Stomach (tissue), 9 donors: Measurements from ENCODE around the gene SMAD2. TPM values are rescaled to one million over a fixed set of nuclear protein-coding genes. Genes with fewer than 3 reads are reported as not detected.
A peak's percentile ranks its signal among the peaks of the same experiment; 100 is the strongest.
"Not testable (repeated sequence)": the region's sequence is repeated elsewhere in the genome, so short reads cannot be mapped to it uniquely, and the experiment has no call there.

Experiments
- DNase-seq, 2 donors: peaks; one replicate each; pipeline versions ENCODE4 v3.0.0 to v3.0.0-alpha.2; 2013 to 2019
- H3K27ac ChIP-seq, 5 donors: fragments of 200-600 bp in 4 of 5; sonication (generic) in 4 of 5; one replicate each; pipeline ENCODE4 v1.5.1; 2013 to 2019; ENCODE audit warnings: mild to moderate bottlenecking in 1 of 5, moderate library complexity in 1 of 5
- H3K27me3 ChIP-seq, 3 donors: fragments of 200-600 bp; sonication (generic); one replicate each; pipeline ENCODE4 v1.5.1; 2017 to 2019; ENCODE audit warnings: mixed run types in 1 of 3
- H3K36me3 ChIP-seq, 4 donors: fragments of 200-600 bp; sonication (generic); 1 replicate in 3 of 4; 2 replicates in 1 of 4; pipeline ENCODE4 v1.5.1; 2016 to 2019
- H3K4me1 ChIP-seq, 4 donors: fragments of 200-600 bp; sonication (generic); one replicate each; pipeline ENCODE4 v1.5.1; 2016 to 2019
- H3K4me3 ChIP-seq, 4 donors: fragments of 200-600 bp; sonication (generic) in 3 of 4; one replicate each; pipeline ENCODE4 v1.5.1; 2016 to 2019; ENCODE audit warnings: mild to moderate bottlenecking in 1 of 4
- H3K9me3 ChIP-seq, 4 donors: fragments of 200-600 bp; sonication (generic); one replicate each; pipeline ENCODE4 v1.5.1; 2016 to 2019
- EP300 ChIP-seq: sonication (generic); formaldehyde crosslinking; IDR thresholded peaks from one replicate; pipeline ENCODE4 v1.6.1; 2017; ENCODE audit warnings: antibody characterized with exemption
- POLR2A ChIP-seq, 4 donors: fragments of 450-650 bp; IDR thresholded peaks; one replicate each; pipeline ENCODE4 v1.6.1; 2016; ENCODE audit warnings: antibody characterized with exemption in 4 of 4, control low read depth in 2 of 4, mild to moderate bottlenecking in 1 of 4, moderate library complexity in 1 of 4
- POLR2AphosphoS5 ChIP-seq, 3 donors: sonication (generic); formaldehyde crosslinking; IDR thresholded peaks; one replicate each; pipeline ENCODE4 v1.6.1; 2016; ENCODE audit warnings: antibody characterized with exemption in 3 of 3
- WGBS, 5 donors: extraction: QIAGEN DNeasy Blood & Tissue Kit in 3 of 5; methylation state at CpG; one replicate each; pipeline versions ENCODE4 v1.1.5 to v1.1.7; 2013 to 2018; 5-methylcytosine and 5-hydroxymethylcytosine counted together
- intact Hi-C: fragments of 100-400 bp; cut with DNase I; formaldehyde crosslinking; loops from one replicate; pipeline ENCODE4 v1.15.1; 2023; ENCODE audit warnings: low total_unique reads
- polyA plus RNA-seq, 3 donors: library from polyadenylated mRNA; stranded (reverse); fragments of 200-250 nt; gene quantifications; one replicate each; pipeline ENCODE4 v1.2.3, GENCODE V29; 2013
- total RNA-seq, 5 donors: library from RNA; depleted of rRNA; stranded (reverse); fragments of >200 nt; gene quantifications; one replicate each; pipeline versions ENCODE4 v1.1.0 to v1.2.3, GENCODE V29; 2014 to 2016
- TF ChIP-seq, protein P1 (sequence below), 7 experiments: fragments of 450-650 bp in 4 of 7; fragments of 200-600 bp in 3 of 7; sonication (generic) in 3 of 7; IDR thresholded peaks; one replicate each; pipeline ENCODE4 v1.5.1; 2016 to 2019; ENCODE audit warnings: antibody characterized with exemption in 7 of 7, control low read depth in 2 of 7, mild to moderate bottlenecking in 1 of 7
- donor health status: healthy with polysubstance abuse.
- donor health status: Bipolar disorder and iron deficiency.
- donor health status: healthy.

SMAD2 gene
- total and polyA plus RNA-seq, 8 donors, result 18.9 to 233 (median 46.3) TPM

DNA sequence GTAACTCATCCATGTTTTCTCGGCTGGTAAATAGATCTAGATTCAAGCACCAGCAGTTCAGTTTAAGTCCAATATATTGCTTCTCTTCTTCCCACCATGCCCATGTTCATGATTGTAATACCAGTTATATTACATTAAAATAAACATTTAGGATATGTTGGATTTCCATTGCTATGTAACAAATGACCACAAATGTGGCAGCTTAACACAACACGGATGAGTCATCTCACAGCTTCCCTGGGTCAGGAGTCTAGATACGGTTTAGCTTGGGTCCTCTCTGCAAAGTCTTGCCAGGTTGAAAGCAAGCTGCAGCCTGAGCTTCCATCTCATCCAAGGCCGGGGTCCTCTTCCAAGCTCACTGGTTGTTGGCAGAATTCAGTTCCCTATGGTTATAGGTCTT, 39.4 kb upstream of the SMAD2 start:
- Histone ChIP-seq H3K4me1 (peaks cover 0 to 18% (median 9%) of the 10 kb centered on the region in 4 donors), H3K36me3 (no peaks in the 10 kb centered on the region), H3K27ac (no peak overlapping the region), H3K27me3 (no peaks in the 10 kb centered on the region), H3K4me3 (no peak overlapping the region), H3K9me3 (no peaks in the 10 kb centered on the region)
- WGBS, 5 donors, result 83 to 87% (median 85%) methylated on average over 4 of the region's 4 CpGs
- DNase-seq, result no peak
- no peak for TF ChIP-seq POLR2A (IDR thresholded peaks at IDR 0.05)
- TF ChIP-seq EP300, result no peak
- TF ChIP-seq POLR2AphosphoS5 (IDR thresholded peaks at IDR 0.05), result no peak
- TF ChIP-seq, protein P1, sequence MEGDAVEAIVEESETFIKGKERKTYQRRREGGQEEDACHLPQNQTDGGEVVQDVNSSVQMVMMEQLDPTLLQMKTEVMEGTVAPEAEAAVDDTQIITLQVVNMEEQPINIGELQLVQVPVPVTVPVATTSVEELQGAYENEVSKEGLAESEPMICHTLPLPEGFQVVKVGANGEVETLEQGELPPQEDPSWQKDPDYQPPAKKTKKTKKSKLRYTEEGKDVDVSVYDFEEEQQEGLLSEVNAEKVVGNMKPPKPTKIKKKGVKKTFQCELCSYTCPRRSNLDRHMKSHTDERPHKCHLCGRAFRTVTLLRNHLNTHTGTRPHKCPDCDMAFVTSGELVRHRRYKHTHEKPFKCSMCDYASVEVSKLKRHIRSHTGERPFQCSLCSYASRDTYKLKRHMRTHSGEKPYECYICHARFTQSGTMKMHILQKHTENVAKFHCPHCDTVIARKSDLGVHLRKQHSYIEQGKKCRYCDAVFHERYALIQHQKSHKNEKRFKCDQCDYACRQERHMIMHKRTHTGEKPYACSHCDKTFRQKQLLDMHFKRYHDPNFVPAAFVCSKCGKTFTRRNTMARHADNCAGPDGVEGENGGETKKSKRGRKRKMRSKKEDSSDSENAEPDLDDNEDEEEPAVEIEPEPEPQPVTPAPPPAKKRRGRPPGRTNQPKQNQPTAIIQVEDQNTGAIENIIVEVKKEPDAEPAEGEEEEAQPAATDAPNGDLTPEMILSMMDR (IDR thresholded peaks at IDR 0.05), result no peak
- intact Hi-C loops, result no loop called here

DNA sequence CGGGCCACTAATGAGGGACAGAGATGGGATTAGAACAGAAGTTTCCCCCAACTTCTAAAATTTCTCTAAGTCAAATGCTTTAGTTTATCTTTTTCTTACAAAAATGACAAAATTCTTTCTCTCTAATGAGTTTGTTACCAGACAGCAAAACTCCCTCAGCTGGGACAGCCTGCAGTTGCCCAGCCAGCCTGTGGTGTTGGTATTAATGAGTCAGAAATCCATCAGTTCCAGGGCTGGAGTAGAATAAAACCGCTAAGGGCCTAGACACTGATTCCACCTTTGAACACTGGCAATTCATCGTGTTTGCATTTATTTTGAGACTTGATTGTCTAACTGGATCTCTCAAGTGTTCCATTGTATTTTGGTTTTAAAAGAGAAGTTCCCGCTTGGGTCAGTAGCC, 38.3 kb upstream of the SMAD2 start:
- WGBS, 5 donors, result 55 to 75% (median 62%) methylated on average over 4 of the region's 4 CpGs
- intact Hi-C loops, result no loop called here
- Histone ChIP-seq H3K36me3 (no peaks in the 10 kb centered on the region), H3K4me3 (no peak overlapping the region), H3K9me3 (no peaks in the 10 kb centered on the region), H3K4me1 (peaks cover 0 to 18% (median 9%) of the 10 kb centered on the region in 4 donors), H3K27me3 (no peaks in the 10 kb centered on the region), H3K27ac (peak overlapping the region in 2 of 5 donors; percentile 20 to 33)
- TF ChIP-seq EP300 (no peak), POLR2AphosphoS5 (IDR thresholded peaks at IDR 0.05) (no peak)
- TF ChIP-seq, protein P1 (IDR thresholded peaks at IDR 0.05), result no peak
- DNase-seq, result no peak

DNA sequence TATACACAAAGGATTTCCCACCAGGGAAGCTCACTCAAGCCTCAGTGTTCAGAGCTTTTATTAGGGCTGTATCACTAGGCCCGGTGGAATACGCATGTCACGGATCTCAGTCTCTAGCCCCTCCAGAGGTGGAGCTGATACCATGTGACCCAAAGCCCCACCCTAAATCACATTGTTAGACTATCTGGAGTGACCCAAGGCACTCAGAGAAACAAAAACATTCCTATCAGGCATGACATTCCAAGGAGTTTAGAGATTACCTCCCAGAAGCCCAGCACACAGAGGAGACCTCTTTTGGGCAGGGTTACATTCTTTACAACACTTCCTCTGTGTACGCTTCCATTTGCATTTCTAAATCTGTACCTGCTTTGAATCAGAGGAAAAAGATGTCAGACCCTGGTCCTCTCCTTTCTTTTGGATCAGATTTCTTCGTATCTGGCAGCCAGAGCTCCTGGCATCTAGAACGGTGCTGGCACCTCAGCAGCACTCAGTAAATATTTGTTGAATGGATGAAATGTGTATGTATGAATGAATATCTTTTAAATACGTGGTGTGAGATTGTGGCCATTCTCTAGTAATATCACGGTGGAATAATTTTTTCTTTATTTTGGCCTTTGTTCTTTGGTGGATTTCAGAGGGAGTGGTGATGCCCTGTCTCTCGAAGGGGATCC, 37.7 kb upstream of the SMAD2 start:
- no peak overlapping the region for H3K4me3 ChIP-seq
- no peaks in the 10 kb centered on the region for H3K36me3 ChIP-seq
- peak overlapping the region in 3 of 5 donors; percentile 12 to 33 (median 20) for H3K27ac ChIP-seq
- TF ChIP-seq, protein P1 (IDR thresholded peaks at IDR 0.05), result no peak
- TF ChIP-seq POLR2A (IDR thresholded peaks at IDR 0.05) (no peak), EP300 (no peak), POLR2AphosphoS5 (IDR thresholded peaks at IDR 0.05) (peak in 2 of 3 donors; percentile 13 to 41)
- WGBS, 5 donors, result 26 to 50% (median 32%) methylated on average over 9 of the region's 9 CpGs
- DNase-seq, result peak; percentile 48 to 61
- no peaks in the 10 kb centered on the region for H3K9me3 ChIP-seq
- H3K27me3 ChIP-seq, result no peaks in the 10 kb centered on the region
- intact Hi-C loops, result no loop called here
- H3K4me1 ChIP-seq, result peaks cover 0 to 18% (median 9%) of the 10 kb centered on the region in 4 donors

DNA sequence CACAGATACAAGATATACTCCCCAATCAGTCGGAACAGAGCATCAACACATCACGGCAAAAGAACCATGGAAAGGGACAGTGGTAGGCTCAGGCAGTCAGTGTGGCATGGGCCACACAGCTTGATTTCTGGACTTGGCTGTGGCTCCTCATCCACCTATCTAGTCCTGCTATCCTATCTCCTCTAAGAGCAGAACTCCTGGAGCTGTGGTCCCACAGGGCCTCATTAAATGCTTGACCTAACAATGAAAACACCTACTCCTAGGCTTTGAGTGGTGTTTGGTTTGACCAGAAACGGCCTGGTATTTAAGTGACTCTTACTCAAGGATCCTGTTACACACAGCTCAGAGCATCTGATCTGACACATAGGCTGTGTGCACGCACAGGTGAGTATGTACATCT, 33.6 kb upstream of the SMAD2 start:
- H3K4me1 ChIP-seq, result peaks cover 0 to 15% (median 9%) of the 10 kb centered on the region in 4 donors
- H3K27me3 ChIP-seq, result no peaks in the 10 kb centered on the region
- peaks cover 11 to 21% (median 16%) of the 10 kb centered on the region in 4 donors for H3K9me3 ChIP-seq
- no peak overlapping the region for H3K27ac ChIP-seq
- TF ChIP-seq EP300 (no peak), POLR2AphosphoS5 (IDR thresholded peaks at IDR 0.05) (no peak), POLR2A (IDR thresholded peaks at IDR 0.05) (no peak)
- TF ChIP-seq, protein P1 (IDR thresholded peaks at IDR 0.05), result no peak
- DNase-seq, result no peak
- WGBS, 5 donors, result 74 to 91% (median 83%) methylated on average over 4 of the region's 4 CpGs
- no peaks in the 10 kb centered on the region for H3K36me3 ChIP-seq
- no peak overlapping the region for H3K4me3 ChIP-seq
- intact Hi-C loops, result no loop called here

DNA sequence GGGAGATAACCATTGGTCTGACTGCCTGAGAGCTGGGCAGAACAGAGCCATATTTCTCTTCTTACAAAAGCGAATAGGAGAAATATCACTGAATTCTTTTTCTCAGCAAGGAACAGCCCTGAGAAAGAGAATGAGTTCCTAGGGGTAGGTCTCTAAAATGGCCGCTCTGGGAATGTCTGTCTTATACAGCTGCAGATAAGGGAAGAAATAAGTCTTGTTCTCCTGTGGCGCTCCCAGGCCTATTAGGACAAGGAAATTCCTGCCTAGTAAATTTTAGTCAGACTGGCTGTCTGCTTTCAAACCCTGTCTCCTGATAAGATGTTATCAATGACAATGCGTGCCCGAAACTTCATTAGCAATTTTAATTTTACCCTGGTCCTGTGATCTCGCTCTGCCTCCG, 30.5 kb upstream of the SMAD2 start:
- 96 to 98% (median 97%) methylated on average over 7 of the region's 7 CpGs for WGBS, 5 donors
- not testable (repeated sequence) for H3K27me3 ChIP-seq

More for the DNA sequence above, 30.5 kb upstream of the SMAD2 start:
- H3K4me3 ChIP-seq, H3K36me3 ChIP-seq, intact Hi-C loops, H3K27ac ChIP-seq, DNase-seq, H3K4me1 ChIP-seq: not testable (repeated sequence)
- peaks cover 11 to 21% (median 16%) of the 10 kb centered on the region in 4 donors for H3K9me3 ChIP-seq
